A549 (cell line): Measurements from ENCODE around the gene COX4I2.

ENCODE experiments used
- CEBPB ChIP-seq, 2 experiments: fragments of >200 bp in 1 of 2; sonication (Bioruptor Twin) in 1 of 2; formaldehyde crosslinking in 1 of 2; IDR thresholded peaks; 2 replicates each; pipeline ENCODE4 v1.6.1; 2012 to 2016
- JUNB ChIP-seq: fragments of >200 bp; sonication (Bioruptor Twin); formaldehyde crosslinking; IDR thresholded peaks from 2 replicates; pipeline ENCODE4 v1.6.1; 2016
- NFE2L2 ChIP-seq: fragments of 150-350 bp; conservative IDR thresholded peaks from 2 replicates; pipeline ENCODE4 v1.6.1; 2014; ENCODE audit warnings: low read length
- POLR2A ChIP-seq: IDR thresholded peaks from 2 replicates; pipeline ENCODE4 v1.6.1; 2012; ENCODE audit warnings: mild to moderate bottlenecking, low read length
- ZFP36 ChIP-seq: fragments of 450-650 bp; IDR thresholded peaks from 2 replicates; pipeline ENCODE4 v1.6.1; 2014; ENCODE audit warnings: borderline replicate concordance; ENCODE audit not compliant: partially characterized antibody
- TF ChIP-seq, protein P1 (sequence below): fragments of 150-350 bp; IDR thresholded peaks from 2 replicates; pipeline ENCODE4 v1.6.1; 2014; ENCODE audit warnings: low read depth, mild to moderate bottlenecking, low read length
- TF ChIP-seq, protein P2 (sequence below): fragments of 250-450 bp; sonication (Bioruptor Pico); IDR thresholded peaks from 2 replicates; pipeline ENCODE4 v1.5.0; 2021; ENCODE audit warnings: mild to moderate bottlenecking, moderate library complexity, borderline replicate concordance
- TF ChIP-seq, protein P3 (sequence below): fragments of >200 bp; sonication (Bioruptor Twin); formaldehyde crosslinking; IDR thresholded peaks from 3 replicates; pipeline ENCODE4 v1.5.1; 2016
- TF ChIP-seq, protein P4 (sequence below): fragments of 200-600 bp; sonication (generic); IDR thresholded peaks from 2 replicates; pipeline ENCODE4 v1.6.1; 2016; ENCODE audit warnings: antibody characterized with exemption, mild to moderate bottlenecking, moderate library complexity

DNA sequence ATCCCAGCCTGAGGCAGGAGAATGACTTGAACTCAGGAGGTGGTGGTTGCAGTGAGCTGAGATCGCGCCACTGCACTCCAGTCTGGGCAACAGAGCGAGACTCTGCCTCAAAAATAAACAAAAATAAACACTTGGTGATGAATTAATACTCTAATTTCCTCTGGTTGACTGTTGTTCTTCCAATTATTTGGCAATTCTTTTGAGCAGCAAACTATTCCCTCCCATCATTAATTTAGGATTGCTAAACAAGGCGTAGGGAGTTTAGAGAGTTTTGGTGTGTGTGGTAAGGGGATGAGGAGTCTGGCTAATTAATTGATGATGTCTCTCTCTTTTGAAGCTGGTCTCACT is 35.3 kb upstream of the COX4I2 start:
- TF ChIP-seq, protein P1, sequence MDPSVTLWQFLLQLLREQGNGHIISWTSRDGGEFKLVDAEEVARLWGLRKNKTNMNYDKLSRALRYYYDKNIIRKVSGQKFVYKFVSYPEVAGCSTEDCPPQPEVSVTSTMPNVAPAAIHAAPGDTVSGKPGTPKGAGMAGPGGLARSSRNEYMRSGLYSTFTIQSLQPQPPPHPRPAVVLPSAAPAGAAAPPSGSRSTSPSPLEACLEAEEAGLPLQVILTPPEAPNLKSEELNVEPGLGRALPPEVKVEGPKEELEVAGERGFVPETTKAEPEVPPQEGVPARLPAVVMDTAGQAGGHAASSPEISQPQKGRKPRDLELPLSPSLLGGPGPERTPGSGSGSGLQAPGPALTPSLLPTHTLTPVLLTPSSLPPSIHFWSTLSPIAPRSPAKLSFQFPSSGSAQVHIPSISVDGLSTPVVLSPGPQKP, result no peak
- TF ChIP-seq ZFP36 (no peak), JUNB (no peak), NFE2L2 (no peak), POLR2A (no peak), CEBPB (IDR thresholded peaks at IDR 0.05) (no peak)
- TF ChIP-seq, protein P2, sequence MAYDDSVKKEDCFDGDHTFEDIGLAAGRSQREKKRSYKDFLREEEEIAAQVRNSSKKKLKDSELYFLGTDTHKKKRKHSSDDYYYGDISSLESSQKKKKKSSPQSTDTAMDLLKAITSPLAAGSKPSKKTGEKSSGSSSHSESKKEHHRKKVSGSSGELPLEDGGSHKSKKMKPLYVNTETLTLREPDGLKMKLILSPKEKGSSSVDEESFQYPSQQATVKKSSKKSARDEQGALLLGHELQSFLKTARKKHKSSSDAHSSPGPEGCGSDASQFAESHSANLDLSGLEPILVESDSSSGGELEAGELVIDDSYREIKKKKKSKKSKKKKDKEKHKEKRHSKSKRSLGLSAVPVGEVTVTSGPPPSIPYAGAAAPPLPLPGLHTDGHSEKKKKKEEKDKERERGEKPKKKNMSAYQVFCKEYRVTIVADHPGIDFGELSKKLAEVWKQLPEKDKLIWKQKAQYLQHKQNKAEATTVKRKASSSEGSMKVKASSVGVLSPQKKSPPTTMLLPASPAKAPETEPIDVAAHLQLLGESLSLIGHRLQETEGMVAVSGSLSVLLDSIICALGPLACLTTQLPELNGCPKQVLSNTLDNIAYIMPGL (CRISPR knock-in tag), result no peak
- TF ChIP-seq, protein P3, sequence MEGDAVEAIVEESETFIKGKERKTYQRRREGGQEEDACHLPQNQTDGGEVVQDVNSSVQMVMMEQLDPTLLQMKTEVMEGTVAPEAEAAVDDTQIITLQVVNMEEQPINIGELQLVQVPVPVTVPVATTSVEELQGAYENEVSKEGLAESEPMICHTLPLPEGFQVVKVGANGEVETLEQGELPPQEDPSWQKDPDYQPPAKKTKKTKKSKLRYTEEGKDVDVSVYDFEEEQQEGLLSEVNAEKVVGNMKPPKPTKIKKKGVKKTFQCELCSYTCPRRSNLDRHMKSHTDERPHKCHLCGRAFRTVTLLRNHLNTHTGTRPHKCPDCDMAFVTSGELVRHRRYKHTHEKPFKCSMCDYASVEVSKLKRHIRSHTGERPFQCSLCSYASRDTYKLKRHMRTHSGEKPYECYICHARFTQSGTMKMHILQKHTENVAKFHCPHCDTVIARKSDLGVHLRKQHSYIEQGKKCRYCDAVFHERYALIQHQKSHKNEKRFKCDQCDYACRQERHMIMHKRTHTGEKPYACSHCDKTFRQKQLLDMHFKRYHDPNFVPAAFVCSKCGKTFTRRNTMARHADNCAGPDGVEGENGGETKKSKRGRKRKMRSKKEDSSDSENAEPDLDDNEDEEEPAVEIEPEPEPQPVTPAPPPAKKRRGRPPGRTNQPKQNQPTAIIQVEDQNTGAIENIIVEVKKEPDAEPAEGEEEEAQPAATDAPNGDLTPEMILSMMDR, result no peak
- TF ChIP-seq, protein P4, sequence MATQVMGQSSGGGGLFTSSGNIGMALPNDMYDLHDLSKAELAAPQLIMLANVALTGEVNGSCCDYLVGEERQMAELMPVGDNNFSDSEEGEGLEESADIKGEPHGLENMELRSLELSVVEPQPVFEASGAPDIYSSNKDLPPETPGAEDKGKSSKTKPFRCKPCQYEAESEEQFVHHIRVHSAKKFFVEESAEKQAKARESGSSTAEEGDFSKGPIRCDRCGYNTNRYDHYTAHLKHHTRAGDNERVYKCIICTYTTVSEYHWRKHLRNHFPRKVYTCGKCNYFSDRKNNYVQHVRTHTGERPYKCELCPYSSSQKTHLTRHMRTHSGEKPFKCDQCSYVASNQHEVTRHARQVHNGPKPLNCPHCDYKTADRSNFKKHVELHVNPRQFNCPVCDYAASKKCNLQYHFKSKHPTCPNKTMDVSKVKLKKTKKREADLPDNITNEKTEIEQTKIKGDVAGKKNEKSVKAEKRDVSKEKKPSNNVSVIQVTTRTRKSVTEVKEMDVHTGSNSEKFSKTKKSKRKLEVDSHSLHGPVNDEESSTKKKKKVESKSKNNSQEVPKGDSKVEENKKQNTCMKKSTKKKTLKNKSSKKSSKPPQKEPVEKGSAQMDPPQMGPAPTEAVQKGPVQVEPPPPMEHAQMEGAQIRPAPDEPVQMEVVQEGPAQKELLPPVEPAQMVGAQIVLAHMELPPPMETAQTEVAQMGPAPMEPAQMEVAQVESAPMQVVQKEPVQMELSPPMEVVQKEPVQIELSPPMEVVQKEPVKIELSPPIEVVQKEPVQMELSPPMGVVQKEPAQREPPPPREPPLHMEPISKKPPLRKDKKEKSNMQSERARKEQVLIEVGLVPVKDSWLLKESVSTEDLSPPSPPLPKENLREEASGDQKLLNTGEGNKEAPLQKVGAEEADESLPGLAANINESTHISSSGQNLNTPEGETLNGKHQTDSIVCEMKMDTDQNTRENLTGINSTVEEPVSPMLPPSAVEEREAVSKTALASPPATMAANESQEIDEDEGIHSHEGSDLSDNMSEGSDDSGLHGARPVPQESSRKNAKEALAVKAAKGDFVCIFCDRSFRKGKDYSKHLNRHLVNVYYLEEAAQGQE, result no peak
